ENCODE results near the gene PTPN6. TPM values are rescaled to one million over a fixed set of nuclear protein-coding genes. Genes with fewer than 3 reads are reported as not detected.
A peak's percentile ranks its signal among the peaks of the same experiment; 100 is the strongest.
"Not testable (repeated sequence)": the region's sequence is repeated elsewhere in the genome, so short reads cannot be mapped to it uniquely, and the experiment has no call there.

The PTPN6 gene
- total RNA-seq, 4 donors from 2014 or later, result 11.9 to 31.5 (median 20.8) TPM

- peak overlapping the region; percentile 68 to 95 (median 79) for H3K27ac ChIP-seq
- DNase-seq (ENCODE audit: low spot score in 2 of 2), result no peak
Measured at GRCh38 chr12:6905414-6906040, 45.6 kb upstream of the PTPN6 start.

GRCh38 chr12:6908141-6908540 lies 43.0 kb upstream of the PTPN6 start:
- 97 to 98% methylated on average over 11 of the region's 11 CpGs for WGBS, 2 donors
- not testable (repeated sequence) for DNase-seq (ENCODE audit: low spot score in 2 of 2); H3K9me3 ChIP-seq; H3K27me3 ChIP-seq; H3K4me3 ChIP-seq; H3K27ac ChIP-seq
- peaks cover 0 to 15% (median 9%) of the 10 kb centered on the region in 4 donors for H3K4me1 ChIP-seq
- peaks cover 0 to 21% (median 5%) of the 10 kb centered on the region in 3 donors for H3K36me3 ChIP-seq

More at GRCh38 chr12:6905414-6906040, 45.6 kb upstream of the PTPN6 start:
- TF ChIP-seq EP300 (IDR thresholded peaks at IDR 0.05), result no peak
- TF ChIP-seq POLR2A (IDR thresholded peaks at IDR 0.05), result no peak
- TF ChIP-seq CTCF (IDR thresholded peaks at IDR 0.05), result no peak
- Histone ChIP-seq H3K27me3 (no peaks in the 10 kb centered on the region), H3K4me1 (peaks cover 0 to 15% (median 9%) of the 10 kb centered on the region in 4 donors), H3K36me3 (peaks cover 0 to 21% (median 5%) of the 10 kb centered on the region in 3 donors), H3K9me3 (no peaks in the 10 kb centered on the region), H3K4me3 (peak overlapping the region in 3 of 4 donors; percentile 55 to 79 (median 60))
- 56 to 58% methylated on average over 5 of the region's 5 CpGs for WGBS, 2 donors

GRCh38 chr12:6909421-6910145 lies 41.6 kb upstream of the PTPN6 start:
- Histone ChIP-seq H3K9me3 (no peaks in the 10 kb centered on the region), H3K4me1 (peaks cover 0 to 17% (median 9%) of the 10 kb centered on the region in 4 donors), H3K36me3 (peaks cover 0 to 21% (median 5%) of the 10 kb centered on the region in 3 donors), H3K4me3 (no peak overlapping the region), H3K27ac (no peak overlapping the region), H3K27me3 (no peaks in the 10 kb centered on the region)
- WGBS, 2 donors, result 81 to 85% methylated on average over 4 of the region's 4 CpGs
- no peak for DNase-seq (ENCODE audit: low spot score in 2 of 2)
- TF ChIP-seq EP300 (IDR thresholded peaks at IDR 0.05) (no peak), POLR2A (IDR thresholded peaks at IDR 0.05) (no peak), CTCF (IDR thresholded peaks at IDR 0.05) (no peak)

- Histone ChIP-seq H3K4me3 (no peak overlapping the region), H3K36me3 (peaks cover 0 to 21% (median 0%) of the 10 kb centered on the region in 3 donors), H3K27ac (no peak overlapping the region), H3K9me3 (no peaks in the 10 kb centered on the region), H3K27me3 (no peaks in the 10 kb centered on the region), H3K4me1 (peaks cover 0 to 28% (median 11%) of the 10 kb centered on the region in 4 donors)
- no peak for DNase-seq (ENCODE audit: low spot score in 2 of 2)
- TF ChIP-seq CTCF (IDR thresholded peaks at IDR 0.05), result no peak
- WGBS, 2 donors, result 87 to 89% methylated on average over 11 to 15 of the region's 15 CpGs
Measured at GRCh38 chr12:6912164-6912935, 38.8 kb upstream of the PTPN6 start.

- peak within 1 kb of the TSS; percentile 48 to 74 (median 74) for H3K4me3 ChIP-seq
- 1% methylated on average over 23 to 53 of the region's 68 CpGs for WGBS, 2 donors
- H3K27ac ChIP-seq, result peak within 1 kb of the TSS; percentile 77 to 94 (median 84)
- peaks cover 0 to 28% (median 11%) of the 10 kb centered on the region in 4 donors for H3K4me1 ChIP-seq
- H3K36me3 ChIP-seq, result peaks cover 0 to 32% (median 0%) of the 10 kb centered on the region in 3 donors
- no peak for TF ChIP-seq CTCF (IDR thresholded peaks at IDR 0.05)
- TF ChIP-seq POLR2A (IDR thresholded peaks at IDR 0.05), result peak; percentile 25 to 39
- peak in 1 of 2 donors; percentile 27 for TF ChIP-seq EP300 (IDR thresholded peaks at IDR 0.05)
- no peaks in the 10 kb centered on the region for H3K27me3 ChIP-seq
- DNase-seq (ENCODE audit: low spot score in 2 of 2), result peak; percentile 57 to 59
- H3K9me3 ChIP-seq, result no peaks in the 10 kb centered on the region
Measured at GRCh38 chr12:6914246-6914946, 36.8 kb upstream of the PTPN6 start, which contains the start of gene ENO2. TSS of gene ENO2 (plus strand) at chr12:6914580. CDS start at chr12:6915833, 1,253 bp downstream.

Data from tibial nerve (tissue), 4 donors.